ENCODE measurements around the gene MYO15A.

DNA sequence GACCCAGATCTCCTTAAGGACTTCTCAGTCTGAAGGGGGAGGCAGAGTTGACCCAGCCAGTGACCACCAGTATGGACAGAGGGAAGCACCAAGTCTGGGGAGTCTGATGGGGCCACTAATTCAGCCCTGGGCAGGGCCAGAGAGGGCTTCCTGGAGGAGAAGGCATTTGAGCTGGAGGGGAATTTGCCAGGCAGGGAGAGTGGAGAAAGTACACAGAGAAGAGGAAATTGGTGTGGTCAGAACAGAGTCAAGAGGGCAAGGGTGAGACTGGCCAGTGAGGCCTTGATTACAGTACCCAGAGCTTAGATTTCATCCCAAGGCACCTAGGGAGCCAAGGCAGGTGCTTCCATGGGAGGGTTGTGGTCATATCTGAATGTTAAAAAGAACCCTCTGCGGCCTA, 36.3 kb downstream of the MYO15A start:
- TF ChIP-seq POLR2A (IDR thresholded peaks at IDR 0.05; ENCODE audit: low read depth) (no peak), POLR2AphosphoS5 (IDR thresholded peaks at IDR 0.05) (no peak)
- TF ChIP-seq, protein P1, sequence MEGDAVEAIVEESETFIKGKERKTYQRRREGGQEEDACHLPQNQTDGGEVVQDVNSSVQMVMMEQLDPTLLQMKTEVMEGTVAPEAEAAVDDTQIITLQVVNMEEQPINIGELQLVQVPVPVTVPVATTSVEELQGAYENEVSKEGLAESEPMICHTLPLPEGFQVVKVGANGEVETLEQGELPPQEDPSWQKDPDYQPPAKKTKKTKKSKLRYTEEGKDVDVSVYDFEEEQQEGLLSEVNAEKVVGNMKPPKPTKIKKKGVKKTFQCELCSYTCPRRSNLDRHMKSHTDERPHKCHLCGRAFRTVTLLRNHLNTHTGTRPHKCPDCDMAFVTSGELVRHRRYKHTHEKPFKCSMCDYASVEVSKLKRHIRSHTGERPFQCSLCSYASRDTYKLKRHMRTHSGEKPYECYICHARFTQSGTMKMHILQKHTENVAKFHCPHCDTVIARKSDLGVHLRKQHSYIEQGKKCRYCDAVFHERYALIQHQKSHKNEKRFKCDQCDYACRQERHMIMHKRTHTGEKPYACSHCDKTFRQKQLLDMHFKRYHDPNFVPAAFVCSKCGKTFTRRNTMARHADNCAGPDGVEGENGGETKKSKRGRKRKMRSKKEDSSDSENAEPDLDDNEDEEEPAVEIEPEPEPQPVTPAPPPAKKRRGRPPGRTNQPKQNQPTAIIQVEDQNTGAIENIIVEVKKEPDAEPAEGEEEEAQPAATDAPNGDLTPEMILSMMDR (IDR thresholded peaks at IDR 0.05) = no peak

All from esophagus muscularis mucosa (tissue), 3 donors.